H1 (cell line): Measurements from ENCODE around the gene AP2A2. TPM values are rescaled to one million over a fixed set of nuclear protein-coding genes. Genes with fewer than 3 reads are reported as not detected.

Source experiments
- CTCF ChIA-PET: fragments of 300-600 bp; sonication (Branson Sonifier 250); formaldehyde crosslinking; loops from one replicate; lab custom pipeline; 2021; ENCODE audit not compliant: partially characterized antibody; lab: Charles Lee
- POLR2A ChIA-PET: fragments of 300-600 bp; sonication (Branson Sonifier 250); formaldehyde crosslinking; loops from one replicate; lab custom pipeline; 2021; ENCODE audit warnings: inconsistent platforms; ENCODE audit not compliant: partially characterized antibody; lab: Charles Lee
- DNase-seq, 2 experiments: peaks; one replicate each; pipeline versions ENCODE4 v3.0.0 to v3.0.0-alpha.2; 2010 to 2022; ENCODE audit warnings: low spot score in 2 of 2, low read depth in 1 of 2, mixed read lengths in 1 of 2
- FAIRE-seq: peaks from 2 replicates; lab custom pipeline; 2011; peaks lifted over from hg19 to GRCh38; lab: Jason Lieb, UNC
- H2AFZ ChIP-seq: 2 replicates; pipeline ENCODE4 v1.8.1; 2012; ENCODE audit warnings: low read length, inconsistent platforms
- H2AK5ac ChIP-seq: 2 replicates; pipeline ENCODE4 v1.6.1; 2013; ENCODE audit warnings: low read depth, low read length
- H2BK120ac ChIP-seq: replicated peaks from 2 replicates; pipeline ENCODE3; 2013; ENCODE audit warnings: low read depth, low read length, inconsistent platforms
- H2BK12ac ChIP-seq: 2 replicates; pipeline ENCODE4 v1.6.1; 2013; ENCODE audit warnings: low read depth, low read length
- H2BK15ac ChIP-seq: 2 replicates; pipeline ENCODE4 v1.6.1; 2013; ENCODE audit warnings: low read length
- H2BK20ac ChIP-seq: 2 replicates; pipeline ENCODE4 v1.6.1; 2013; ENCODE audit warnings: low read length
- H2BK5ac ChIP-seq: 2 replicates; pipeline ENCODE4 v1.6.1; 2013; ENCODE audit warnings: low read depth, low read length
- H3K14ac ChIP-seq: 2 replicates; pipeline ENCODE4 v1.6.1; 2013; ENCODE audit warnings: inconsistent platforms; ENCODE audit not compliant: insufficient read length
- H3K18ac ChIP-seq: 2 replicates; pipeline ENCODE4 v1.6.1; 2013; ENCODE audit warnings: low read length; ENCODE audit errors: extremely low read depth
- H3K23ac ChIP-seq: 2 replicates; pipeline ENCODE4 v1.6.1; 2013; ENCODE audit warnings: inconsistent platforms; ENCODE audit not compliant: insufficient read length
- H3K23me2 ChIP-seq: 2 replicates; pipeline ENCODE4 v1.6.1; 2013; ENCODE audit warnings: low read depth, low read length
- H3K27ac ChIP-seq: 2 replicates; pipeline ENCODE4 v1.6.1; 2011; ENCODE audit warnings: low read depth, low read length, inconsistent platforms
- H3K27me3 ChIP-seq, 4 experiments: replicated peaks in 1 of 4; 1 replicate in 1 of 4; 2 replicates in 3 of 4; pipeline versions ENCODE4 v1.6.1 to v1.8.1; 2011 to 2013; ENCODE audit warnings: low read length in 3 of 4, mild to moderate bottlenecking in 3 of 4, inconsistent platforms in 2 of 4, mixed read lengths in 2 of 4, moderate library complexity in 1 of 4; ENCODE audit not compliant: control insufficient read depth in 3 of 4, insufficient read depth in 3 of 4; ENCODE audit errors: extremely low read depth in 1 of 4
- H3K36me3 ChIP-seq, 4 experiments: 2 replicates each; pipeline versions ENCODE4 v1.6.1 to v1.8.1; 2011 to 2013; ENCODE audit warnings: mild to moderate bottlenecking in 4 of 4, low read length in 3 of 4, moderate library complexity in 2 of 4, control low read depth in 1 of 4, inconsistent platforms in 1 of 4; ENCODE audit not compliant: insufficient read depth in 4 of 4, control insufficient read depth in 2 of 4
- H3K4ac ChIP-seq: replicated peaks from 2 replicates; pipeline ENCODE3; 2013; ENCODE audit warnings: low read length, low read depth, mixed read lengths, inconsistent platforms; ENCODE audit not compliant: insufficient read length
- H3K4me1 ChIP-seq, 4 experiments: replicated peaks in 1 of 4; 1 replicate in 1 of 4; 2 replicates in 3 of 4; pipeline versions ENCODE4 v1.6.1 to v1.8.1; 2011 to 2013; ENCODE audit warnings: low read length in 3 of 4, inconsistent platforms in 2 of 4, mixed read lengths in 1 of 4; ENCODE audit not compliant: insufficient read depth in 4 of 4, control insufficient read depth in 3 of 4
- H3K4me2 ChIP-seq, 2 experiments: 2 replicates each; pipeline versions ENCODE4 v1.6.1 to v1.8.1; 2011 to 2013; ENCODE audit warnings: low read depth in 2 of 2, low read length in 2 of 2, control low read depth in 1 of 2, inconsistent platforms in 1 of 2, mild to moderate bottlenecking in 1 of 2; ENCODE audit not compliant: insufficient read depth in 1 of 2
- H3K4me3 ChIP-seq, 4 experiments: fragments of 200-600, 300-600 bp in 1 of 4; sonication (generic), shearing (Covaris generic), sonication (Bioruptor Twin) in 1 of 4; 2 replicates each; pipeline versions ENCODE4 v1.5.1 to v1.8.1; 2011 to 2016; ENCODE audit warnings: low read length in 4 of 4, low read depth in 3 of 4, control low read depth in 2 of 4, inconsistent platforms in 2 of 4, mild to moderate bottlenecking in 2 of 4, mixed read lengths in 1 of 4, moderate library complexity in 1 of 4; ENCODE audit not compliant: insufficient read depth in 2 of 4; ENCODE audit errors: extremely low read depth in 1 of 4
- H3K56ac ChIP-seq: replicated peaks from 2 replicates; pipeline ENCODE3; 2013; ENCODE audit warnings: low read depth, mild to moderate bottlenecking, mixed read lengths, low read length, inconsistent platforms; ENCODE audit not compliant: insufficient read length
- H3K79me1 ChIP-seq: 2 replicates; pipeline ENCODE4 v1.6.1; 2013; ENCODE audit warnings: low read depth, low read length, control low read depth
- H3K79me2 ChIP-seq, 2 experiments: 2 replicates each; pipeline versions ENCODE4 v1.6.1 to v1.8.1; 2012 to 2013; ENCODE audit warnings: low read length in 2 of 2, mild to moderate bottlenecking in 2 of 2, inconsistent platforms in 1 of 2; ENCODE audit not compliant: insufficient read depth in 2 of 2, control insufficient read depth in 1 of 2
- H3K9ac ChIP-seq, 4 experiments: replicated peaks in 1 of 4; 1 replicate in 1 of 4; 2 replicates in 3 of 4; pipeline versions ENCODE4 v1.6.1 to v1.8.1; 2011 to 2013; ENCODE audit warnings: low read depth in 3 of 4, low read length in 3 of 4, control low read depth in 2 of 4, mild to moderate bottlenecking in 2 of 4, moderate library complexity in 2 of 4, inconsistent platforms in 1 of 4; ENCODE audit errors: extremely low read depth in 1 of 4
- H3K9me3 ChIP-seq, 2 experiments: 2 replicates each; pipeline versions ENCODE4 v1.6.1 to v1.8.1; 2012 to 2013; ENCODE audit warnings: mild to moderate bottlenecking in 2 of 2, moderate library complexity in 2 of 2, control low read depth in 1 of 2, inconsistent platforms in 1 of 2, low read depth in 1 of 2, low read length in 1 of 2, mixed read lengths in 1 of 2; ENCODE audit not compliant: insufficient read depth in 2 of 2
- H4K20me1 ChIP-seq, 2 experiments: replicated peaks in 1 of 2; 2 replicates each; pipeline versions ENCODE3 to v1.8.1; 2011 to 2013; ENCODE audit warnings: inconsistent platforms in 2 of 2, low read length in 2 of 2, mild to moderate bottlenecking in 1 of 2; ENCODE audit not compliant: insufficient read depth in 2 of 2, control insufficient read depth in 1 of 2
- H4K5ac ChIP-seq: 2 replicates; pipeline ENCODE4 v1.6.1; 2013; ENCODE audit warnings: low read length, low read depth, mixed read lengths, inconsistent platforms; ENCODE audit not compliant: insufficient read length
- H4K8ac ChIP-seq: 2 replicates; pipeline ENCODE4 v1.8.0; 2013; ENCODE audit warnings: mild to moderate bottlenecking, moderate library complexity, low read length, inconsistent platforms; ENCODE audit not compliant: insufficient read depth; ENCODE audit errors: extremely low read depth
- H4K91ac ChIP-seq: replicated peaks from 2 replicates; pipeline ENCODE3; 2013; ENCODE audit warnings: low read length, mixed read lengths, inconsistent platforms; ENCODE audit not compliant: insufficient read length
- WGBS, 2 experiments: shearing (Covaris generic) in 1 of 2; methylation state at CpG; one replicate each; pipeline versions ENCODE4 v1.1.6 to v1.1.7; 2013 to 2015; ENCODE audit warnings: low lambda C conversion rate in 2 of 2, mixed read lengths in 2 of 2, inconsistent platforms in 1 of 2, low coverage in 1 of 2, missing lambda C conversion rate in 1 of 2; ENCODE audit not compliant: insufficient replicate concordance in 2 of 2, insufficient coverage in 1 of 2, insufficient read length in 1 of 2; ENCODE audit errors: extremely low coverage in 1 of 2, missing lambda C conversion rate in 1 of 2; 5-methylcytosine and 5-hydroxymethylcytosine counted together
- polyA plus RNA-seq, 7 experiments: library from polyadenylated mRNA; depleted of rRNA in 3 of 7; stranded (reverse) in 5 of 7; unstranded in 2 of 7; fragments of >200 nt in 5 of 7; fragments of 200-250 nt in 2 of 7; gene quantifications; 1 replicate in 5 of 7; 2 replicates in 1 of 7; 4 replicates in 1 of 7; pipeline versions ENCODE4 v1.2.1 to v1.2.3, GENCODE V29; 2011 to 2013; ENCODE audit warnings: missing spikeins in 2 of 7, mixed read lengths in 2 of 7
- total RNA-seq: library from RNA; stranded (reverse); fragmentation: NEBNext Ultra II Directional; extraction: Animal tissue kit (Norgen Biotek cat#: 25700); gene quantifications from 2 replicates; pipeline ENCODE4 v1.2.1, GENCODE V29; 2021

Gene AP2A2
- total and polyA plus RNA-seq, 2 of the 8 experiments (the other 6 are each of a cell fraction or from before 2014, with no cell fraction given) = 50.0 to 65.0 TPM

GRCh38 chr11:1009371-1009770 lies 83.7 kb downstream of the AP2A2 start:
- Histone ChIP-seq H3K56ac (no peak overlapping the region), H2BK12ac (no peak overlapping the region), H2BK20ac (no peak overlapping the region), H3K14ac (no peak overlapping the region), H3K79me1 (peaks cover 2% of the 10 kb centered on the region; the same call in 1 of the 2 replicates), H3K9ac (no peak overlapping the region), H4K20me1 (peaks cover 3 to 11% of the 10 kb centered on the region in 2 experiments), H3K4ac (no peak overlapping the region), H3K23ac (no peak overlapping the region), H4K8ac (no peak overlapping the region), H2BK15ac (no peak overlapping the region), H2BK5ac (no peak overlapping the region), H3K23me2 (no peaks in the 10 kb centered on the region), H3K9me3 (no peaks in the 10 kb centered on the region), H3K27ac (no peak overlapping the region; the same call in 1 of the 2 replicates), H4K91ac (no peak overlapping the region), H2AK5ac (no peak overlapping the region), H2BK120ac (no peak overlapping the region), H3K4me2 (no peak overlapping the region), H3K27me3 (no peaks in the 10 kb centered on the region), H4K5ac (no peak overlapping the region), H3K18ac (no peak overlapping the region), H3K4me3 (no peak overlapping the region), H3K79me2 (no peaks in the 10 kb centered on the region), H2AFZ (no peak overlapping the region), H3K4me1 (no peaks in the 10 kb centered on the region), H3K36me3 (peaks cover 18 to 37% (median 29%) of the 10 kb centered on the region in 4 experiments)
- DNase-seq = no peak
- POLR2A ChIA-PET = interaction anchor here (1.4 kb wide), 1 partner anchor 20 kb away, joined by 3 read pairs; no protein-coding TSS in a partner anchor
- CTCF ChIA-PET = interaction anchor here (0.6 to 1.5 kb wide), 4 partner anchors 26 to 1343 kb away, joined by 3 to 4 read pairs (median 3); no protein-coding TSS in a partner anchor
- FAIRE-seq = no peak
- WGBS, 2 experiments = 89% methylated on average over 18 of the region's 33 CpGs; no CpG with 5 or more reads in 1 of the 2 experiments
